Eye (tissue), 1 donor: ENCODE results near the gene MEF2C.

ENCODE experiments used
- DNase-seq: peaks from one replicate; pipeline ENCODE4 v3.0.0-alpha.2; 2015

Gene MEF2C

GRCh38 chr5:88887342-88887741 lies 4.4 kb upstream of the MEF2C start:
- no peak for DNase-seq

GRCh38 chr5:88886746-88887341 lies 3.9 kb upstream of the MEF2C start:
- no peak for DNase-seq

GRCh38 chr5:88886252-88886651 lies 3.3 kb upstream of the MEF2C start:
- no peak for DNase-seq

GRCh38 chr5:88885002-88885401 lies 2.0 kb upstream of the MEF2C start:
- no peak for DNase-seq

GRCh38 chr5:88884608-88884877 lies 1.6 kb upstream of the MEF2C start:
- no peak for DNase-seq

GRCh38 chr5:88883836-88884607 lies 1.0 kb upstream of the MEF2C start:
- DNase-seq = peak; percentile 74

GRCh38 chr5:88882276-88883038 lies 527 bp downstream of the MEF2C start:
- no peak for DNase-seq

- DNase-seq = peak; percentile 23
Observed at GRCh38 chr5:88881571-88881971, 1.4 kb downstream of the MEF2C start.

- DNase-seq = no peak
Observed at GRCh38 chr5:88880201-88880600, 2.8 kb downstream of the MEF2C start.

GRCh38 chr5:88879724-88880123 lies 3.3 kb downstream of the MEF2C start:
- DNase-seq = peak; percentile 22

GRCh38 chr5:88878976-88879375 lies 4.0 kb downstream of the MEF2C start:
- no peak for DNase-seq

- DNase-seq = no peak
Observed at GRCh38 chr5:88877826-88878225, 5.2 kb downstream of the MEF2C start.

- DNase-seq = no peak
Observed at GRCh38 chr5:88876714-88877113, 6.3 kb downstream of the MEF2C start.

GRCh38 chr5:88875341-88876234 lies 7.4 kb downstream of the MEF2C start:
- no peak for DNase-seq

GRCh38 chr5:88873447-88873846 lies 9.5 kb downstream of the MEF2C start:
- DNase-seq = no peak

GRCh38 chr5:88872971-88873370 lies 10.0 kb downstream of the MEF2C start:
- no peak for DNase-seq

- DNase-seq = peak; percentile 33
Observed at GRCh38 chr5:88870285-88870684, 12.7 kb downstream of the MEF2C start.

GRCh38 chr5:88868468-88869068 lies 14.4 kb downstream of the MEF2C start:
- DNase-seq = no peak

- no peak for DNase-seq
Observed at GRCh38 chr5:88867638-88868037, 15.3 kb downstream of the MEF2C start.

- no peak for DNase-seq
Observed at GRCh38 chr5:88863523-88863922, 19.5 kb downstream of the MEF2C start.

GRCh38 chr5:88862547-88863175 lies 20.3 kb downstream of the MEF2C start:
- DNase-seq = no peak

- DNase-seq = no peak
Observed at GRCh38 chr5:88861231-88861630, 21.8 kb downstream of the MEF2C start.
